Panc1 (cell line): ENCODE data around the gene UGT1A10.

ENCODE experiments used
- CTCF ChIP-seq: fragments of 450-650 bp; IDR thresholded peaks from 2 replicates; pipeline ENCODE4 v1.5.1; 2017; ENCODE audit warnings: mild to moderate bottlenecking
- REST ChIP-seq, 2 experiments: IDR thresholded peaks; 2 replicates each; pipeline ENCODE4 v1.6.1; 2011 to 2012; ENCODE audit warnings: low read depth in 2 of 2, control low read depth in 1 of 2, low read length in 1 of 2, mild to moderate bottlenecking in 1 of 2, moderate library complexity in 1 of 2; ENCODE audit not compliant: insufficient read depth in 1 of 2

- TF ChIP-seq CTCF (no peak), REST (IDR thresholded peaks at IDR 0.05; ENCODE audit: insufficient read depth in 1 of 2, low read depth in 2 of 2, low read length in 1 of 2) (no peak)
Measured at GRCh38 chr2:233689031-233689430, 52.8 kb downstream of the UGT1A10 start.
